GM21423 (cell line): ENCODE results near the gene DAGLB.
A peak's percentile ranks its signal among the peaks of the same experiment; 100 is the strongest.

Experiments
- ATAC-seq: cut with Tn5 transposase; IDR thresholded peaks from one replicate; pipeline ENCODE4 v1.9.1; 2021; ENCODE audit warnings: mild to moderate bottlenecking, moderate library complexity; ENCODE audit not compliant: unreplicated experiment

Gene DAGLB, protein sequence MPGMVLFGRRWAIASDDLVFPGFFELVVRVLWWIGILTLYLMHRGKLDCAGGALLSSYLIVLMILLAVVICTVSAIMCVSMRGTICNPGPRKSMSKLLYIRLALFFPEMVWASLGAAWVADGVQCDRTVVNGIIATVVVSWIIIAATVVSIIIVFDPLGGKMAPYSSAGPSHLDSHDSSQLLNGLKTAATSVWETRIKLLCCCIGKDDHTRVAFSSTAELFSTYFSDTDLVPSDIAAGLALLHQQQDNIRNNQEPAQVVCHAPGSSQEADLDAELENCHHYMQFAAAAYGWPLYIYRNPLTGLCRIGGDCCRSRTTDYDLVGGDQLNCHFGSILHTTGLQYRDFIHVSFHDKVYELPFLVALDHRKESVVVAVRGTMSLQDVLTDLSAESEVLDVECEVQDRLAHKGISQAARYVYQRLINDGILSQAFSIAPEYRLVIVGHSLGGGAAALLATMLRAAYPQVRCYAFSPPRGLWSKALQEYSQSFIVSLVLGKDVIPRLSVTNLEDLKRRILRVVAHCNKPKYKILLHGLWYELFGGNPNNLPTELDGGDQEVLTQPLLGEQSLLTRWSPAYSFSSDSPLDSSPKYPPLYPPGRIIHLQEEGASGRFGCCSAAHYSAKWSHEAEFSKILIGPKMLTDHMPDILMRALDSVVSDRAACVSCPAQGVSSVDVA

GRCh38 chr7:6447581-6448199 lies at the start of gene DAGLB:
TSS of gene DAGLB (minus strand) at chr7:6447954. CDS start at chr7:6447842, 112 bp downstream.
- ATAC-seq = peak; percentile 80

DNA sequence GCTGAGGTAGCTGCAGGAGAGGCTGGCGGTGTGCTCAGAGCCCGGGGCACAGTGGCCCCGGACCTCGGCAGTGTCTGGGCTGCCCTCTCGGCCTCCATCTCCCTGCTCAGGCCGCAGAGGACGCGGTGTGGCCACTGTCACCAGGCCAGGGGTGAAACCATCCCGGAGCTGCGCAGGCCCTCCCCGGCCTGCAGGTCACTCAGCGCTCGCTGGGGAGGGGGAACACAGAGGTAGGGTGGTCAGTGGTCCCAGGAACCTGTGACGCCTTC lies 49.8 kb upstream of the DAGLB start:
- no peak for ATAC-seq

GRCh38 chr7:6496842-6497636 lies 49.3 kb upstream of the DAGLB start:
- no peak for ATAC-seq

GRCh38 chr7:6495597-6496262 lies 48.0 kb upstream of the DAGLB start:
- ATAC-seq = no peak

DNA sequence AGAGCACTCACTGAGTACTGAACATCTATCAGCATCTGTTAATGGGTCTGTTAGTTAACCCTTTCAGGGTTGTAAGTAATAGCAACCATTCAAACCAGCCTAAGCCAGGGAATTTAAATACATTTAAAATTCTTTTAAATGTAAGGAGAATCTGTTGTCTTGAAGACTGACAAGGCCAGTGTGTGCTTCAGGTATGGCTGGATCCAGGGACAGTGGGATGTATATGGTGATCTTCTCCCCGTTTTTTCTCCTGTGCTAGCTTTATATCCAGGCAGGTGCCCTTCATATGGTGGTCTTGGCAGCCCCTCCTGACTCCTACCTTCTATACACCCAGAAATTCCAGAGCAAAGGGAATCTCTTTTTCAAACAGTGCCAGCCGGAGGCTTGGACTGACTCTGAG lies 46.6 kb upstream of the DAGLB start:
- ATAC-seq = no peak

DNA sequence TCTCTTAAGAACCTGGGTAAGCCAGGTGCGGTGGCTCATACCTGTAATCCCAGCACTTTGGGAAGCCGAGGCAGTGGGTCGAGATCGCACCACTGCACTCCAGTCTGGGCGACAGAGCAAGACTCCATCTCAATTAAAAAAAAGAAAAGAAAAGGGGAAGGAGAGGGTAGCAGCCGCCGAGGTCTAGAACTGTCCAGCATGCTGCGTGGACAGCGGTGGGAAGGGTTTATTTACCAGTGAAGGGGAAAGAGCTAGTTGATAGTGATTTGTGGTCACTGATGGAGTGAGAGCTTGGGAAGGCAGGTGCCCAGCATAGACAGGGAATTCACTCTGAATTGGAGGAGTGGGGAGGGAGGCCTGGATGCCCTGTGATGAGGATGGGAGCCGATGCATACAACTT lies 43.4 kb upstream of the DAGLB start:
- no peak for ATAC-seq

GRCh38 chr7:6489612-6490011 lies 41.9 kb upstream of the DAGLB start:
- no peak for ATAC-seq

- ATAC-seq = no peak
Observed at GRCh38 chr7:6487184-6487545, 39.4 kb upstream of the DAGLB start.

GRCh38 chr7:6486438-6487183 lies 38.9 kb upstream of the DAGLB start:
- ATAC-seq = no peak

GRCh38 chr7:6482743-6483119 lies 35.0 kb upstream of the DAGLB start:
- no peak for ATAC-seq

DNA sequence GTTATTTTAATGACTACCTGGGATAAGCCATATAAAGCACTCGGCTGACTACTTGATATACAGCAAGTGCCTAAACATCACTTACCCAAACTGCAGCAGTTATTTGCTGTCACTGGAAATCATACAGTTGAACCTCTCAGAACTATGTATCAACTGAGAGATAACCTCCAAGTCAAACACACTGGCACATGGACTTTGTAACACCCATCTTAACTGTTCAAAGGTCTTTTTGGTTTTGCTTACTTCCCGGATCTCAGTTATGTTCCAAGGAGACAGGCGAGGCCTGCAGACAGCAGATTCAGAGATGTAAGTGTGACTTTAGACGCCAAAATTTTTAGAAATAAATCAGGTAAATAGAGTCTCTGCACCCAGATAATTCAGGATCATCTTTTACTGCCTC lies 34.6 kb upstream of the DAGLB start:
- ATAC-seq = no peak

DNA sequence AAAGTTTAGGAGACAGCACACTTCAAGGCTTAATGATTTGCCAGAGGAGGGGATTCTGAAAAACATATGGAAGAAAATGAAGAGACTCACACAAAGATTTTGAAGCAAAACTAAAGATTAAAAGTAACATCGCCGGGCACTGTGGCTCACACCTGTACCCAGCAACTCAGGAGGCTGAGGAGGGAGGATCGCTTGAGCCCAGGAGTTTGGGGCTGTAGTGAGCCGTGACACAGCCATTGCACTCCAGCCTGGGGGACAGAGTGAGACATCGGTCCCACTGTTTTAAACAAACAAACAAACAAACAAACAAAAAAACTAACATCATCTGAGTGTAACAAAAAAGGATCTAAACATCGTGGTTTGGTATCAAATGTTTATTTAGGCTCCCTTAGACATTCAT lies 33.7 kb upstream of the DAGLB start:
- no peak for ATAC-seq

DNA sequence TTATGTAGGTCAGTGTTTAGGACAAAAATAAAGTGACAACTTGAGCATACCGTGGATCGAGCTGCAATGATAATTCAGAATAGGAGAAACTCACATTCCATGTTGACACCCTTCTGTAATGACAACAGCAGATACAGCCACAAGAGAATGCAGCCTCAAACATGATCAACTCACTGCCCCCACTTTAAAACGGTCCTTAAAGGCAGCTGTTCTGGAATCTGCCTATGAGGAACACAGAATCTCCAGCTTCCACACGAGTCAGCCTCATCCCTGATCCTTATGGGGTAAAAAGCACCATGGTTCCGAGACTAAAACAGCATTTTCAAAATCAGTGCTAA lies 32.5 kb upstream of the DAGLB start:
- ATAC-seq = no peak

DNA sequence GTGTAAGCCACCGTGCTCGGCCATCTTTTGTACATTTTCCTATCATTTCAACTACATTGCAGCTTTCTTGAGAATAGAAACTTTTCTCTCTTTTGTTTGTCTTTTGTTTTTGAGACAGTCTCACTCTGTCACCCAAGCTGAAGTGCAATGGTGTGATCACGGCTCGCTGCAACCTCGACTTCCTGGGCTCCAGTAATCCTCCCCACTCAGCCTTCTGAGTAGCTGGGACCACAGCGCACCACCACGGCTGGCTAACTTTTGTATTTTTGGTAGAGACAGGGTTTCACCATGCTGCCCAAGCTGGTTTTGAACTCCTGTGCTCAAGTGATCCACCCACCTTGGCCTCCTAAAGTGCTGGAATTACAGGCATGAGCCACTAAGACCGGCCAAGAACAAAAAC lies 31.3 kb upstream of the DAGLB start:
- no peak for ATAC-seq

- no peak for ATAC-seq
Observed at GRCh38 chr7:6478186-6478585, 30.4 kb upstream of the DAGLB start.

DNA sequence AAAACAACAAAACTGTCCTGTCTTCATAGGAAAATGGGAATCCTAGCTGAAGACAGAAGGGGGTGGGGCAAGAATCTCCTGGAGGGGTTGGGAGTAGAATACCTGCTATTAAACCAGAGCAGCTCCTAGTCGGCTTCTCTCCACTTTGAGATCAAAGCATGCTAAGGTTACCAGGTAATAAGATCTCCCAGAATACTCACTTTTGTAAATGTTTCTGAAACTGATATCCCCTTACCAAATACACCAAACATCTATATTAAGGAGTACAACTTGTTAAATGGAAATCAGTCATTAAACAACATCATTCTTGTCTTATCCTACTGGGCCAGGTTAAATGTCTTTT lies 29.5 kb upstream of the DAGLB start:
- ATAC-seq = no peak

- ATAC-seq = no peak
Observed at GRCh38 chr7:6476596-6477317, 29.0 kb upstream of the DAGLB start.

DNA sequence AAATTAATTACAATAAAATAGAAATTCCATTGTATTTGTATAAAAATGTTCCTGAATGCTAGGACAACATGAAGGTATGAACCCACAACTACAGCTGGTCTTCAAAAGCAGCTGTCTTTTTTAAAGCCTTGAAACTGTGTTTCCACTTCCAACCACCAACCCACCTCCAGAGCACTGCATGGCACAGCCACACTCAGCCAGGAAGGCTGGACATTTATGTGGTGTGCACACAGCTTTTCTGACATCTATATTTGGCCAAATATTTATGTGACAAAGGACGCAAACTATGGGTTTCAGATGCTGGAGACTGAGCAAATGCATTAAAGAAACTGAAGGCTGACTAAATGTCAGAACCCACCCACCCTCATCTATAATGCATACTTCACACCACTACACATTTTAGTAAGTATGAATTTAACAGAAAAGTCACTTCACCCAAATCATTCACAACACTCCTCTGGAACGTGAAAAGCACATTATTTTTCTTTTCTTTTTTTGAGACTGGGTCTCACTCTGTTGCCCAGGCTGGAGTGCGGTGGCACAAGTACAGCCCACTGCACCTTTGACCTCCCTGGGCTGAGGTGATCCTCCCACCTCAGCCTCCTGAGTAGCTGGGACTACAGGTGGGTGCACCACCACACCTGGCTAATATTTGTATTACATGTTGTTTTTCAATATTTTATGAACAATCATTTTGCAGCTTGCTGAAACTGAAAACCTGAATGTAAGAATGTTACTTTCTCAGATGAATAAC lies 27.9 kb upstream of the DAGLB start:
- ATAC-seq = no peak

- ATAC-seq = no peak
Observed at GRCh38 chr7:6465862-6466261, 18.1 kb upstream of the DAGLB start.
